GM18873 (cell line): ENCODE measurements around the gene MAU2.

Experiments
- ATAC-seq: cut with Tn5 transposase; IDR thresholded peaks from one replicate; pipeline ENCODE4 v1.9.1; 2021; ENCODE audit warnings: mild to moderate bottlenecking, moderate library complexity, moderate number of reproducible peaks; ENCODE audit not compliant: unreplicated experiment, low FRiP score

MAU2 gene

DNA sequence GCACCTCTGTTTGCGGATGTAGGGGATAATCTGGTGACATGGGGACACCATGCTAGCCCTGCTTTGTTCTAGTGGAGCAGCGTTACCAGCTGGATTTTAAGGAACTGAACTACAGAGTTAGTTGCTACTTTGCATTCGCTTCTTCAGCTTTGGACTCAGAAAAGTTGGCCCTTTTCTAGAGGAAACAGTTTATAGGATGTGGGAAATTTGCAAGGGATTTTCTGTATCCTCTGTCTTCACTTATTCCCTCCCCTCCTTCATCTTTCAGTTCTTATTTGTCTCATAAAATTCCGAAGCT, 87.0 kb downstream of the MAU2 start:
- no peak for ATAC-seq
